GM21529 (cell line): ENCODE results near the gene UTP4.
A peak's percentile ranks its signal among the peaks of the same experiment; 100 is the strongest.

ENCODE experiments used
- ATAC-seq: cut with Tn5 transposase; IDR thresholded peaks from one replicate; pipeline ENCODE4 v1.9.1; 2021; ENCODE audit not compliant: unreplicated experiment

The UTP4 gene

DNA sequence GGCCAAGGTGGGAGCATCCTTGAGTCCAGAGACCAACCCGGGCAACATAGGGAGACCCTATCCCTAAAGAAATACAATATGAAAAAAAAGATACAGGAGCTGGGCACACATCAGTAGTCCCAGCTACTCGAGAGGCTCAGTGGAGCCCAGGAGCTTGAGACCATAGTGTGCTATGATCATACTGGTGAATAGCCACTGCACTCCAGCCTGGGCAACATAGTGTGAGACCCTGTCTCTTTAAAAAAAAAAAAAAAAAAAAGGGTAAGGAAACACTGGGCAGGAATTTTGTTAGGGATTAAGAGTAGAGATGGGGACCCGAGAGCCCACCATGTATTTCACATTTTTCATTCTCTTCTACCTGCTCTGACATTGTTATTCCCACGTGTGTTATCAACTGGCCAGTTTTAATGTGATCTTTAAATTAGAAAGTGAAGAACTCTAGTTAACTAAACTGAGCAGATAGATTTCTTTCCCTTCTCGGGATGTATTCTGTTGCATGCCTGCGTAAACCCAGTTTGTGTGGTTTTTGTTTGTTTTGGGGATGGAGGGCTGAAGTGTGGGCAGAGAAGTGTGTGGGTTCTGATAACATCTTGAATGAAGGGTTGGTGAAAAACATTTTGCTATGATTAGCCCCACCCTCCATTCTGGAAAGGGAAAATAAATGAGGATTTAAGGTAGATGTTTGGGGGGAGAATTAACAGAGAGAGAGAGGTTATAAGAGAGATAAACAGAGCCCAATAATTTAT lies 37.3 kb downstream of the UTP4 start:
- no peak for ATAC-seq

GRCh38 chr16:69171325-69172084 lies 39.1 kb downstream of the UTP4 start:
- ATAC-seq = no peak

GRCh38 chr16:69176033-69176800 lies 43.8 kb downstream of the UTP4 start:
- no peak for ATAC-seq

DNA sequence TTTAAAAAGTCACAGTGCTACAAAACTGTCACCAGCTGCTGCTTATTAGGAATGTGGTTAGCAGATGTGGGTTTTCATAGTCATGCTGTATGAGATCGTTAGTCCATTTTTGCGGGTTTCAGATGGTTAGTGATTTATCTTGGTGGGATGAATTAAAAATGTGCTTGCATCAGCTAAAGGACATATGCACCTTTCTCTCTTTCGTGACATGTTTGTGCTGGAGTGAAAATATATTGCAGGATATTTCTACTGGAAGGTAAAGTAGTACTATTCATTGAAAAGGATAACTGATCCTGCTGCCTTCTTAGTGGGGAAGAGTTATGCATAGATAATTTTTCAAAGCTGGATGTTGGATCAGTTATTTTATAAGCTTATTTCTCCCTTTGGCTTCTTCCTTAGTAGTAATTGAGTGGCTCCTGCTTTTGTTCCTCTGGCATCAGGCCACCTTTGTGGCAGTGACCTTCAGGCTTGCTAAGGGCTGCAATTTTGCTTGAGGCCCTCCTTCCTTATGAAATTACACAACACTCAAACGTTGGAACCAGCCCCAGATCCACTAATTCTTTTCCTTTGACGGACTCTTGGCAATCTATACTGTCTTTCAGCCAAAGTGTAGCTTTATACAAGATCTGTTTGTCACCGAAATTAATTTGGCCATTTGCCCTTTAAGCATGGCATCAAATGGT lies 47.0 kb downstream of the UTP4 start:
- no peak for ATAC-seq

DNA sequence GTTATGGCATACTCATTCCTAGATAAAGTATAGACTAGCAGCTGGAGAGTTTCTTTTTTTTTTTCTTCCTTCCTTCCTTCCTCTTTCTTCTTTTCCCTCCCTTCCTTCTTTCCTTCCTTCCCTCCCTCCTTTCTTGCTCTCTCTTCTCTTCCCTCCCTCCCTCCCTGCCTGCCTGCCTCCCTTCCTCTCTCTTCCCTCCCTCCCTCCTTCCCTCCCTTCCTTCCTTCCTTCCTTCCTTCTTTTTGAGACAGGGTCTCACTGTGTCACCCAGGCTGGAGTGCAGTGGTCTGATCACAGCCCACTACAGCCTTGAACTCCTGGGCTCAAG lies 47.5 kb downstream of the UTP4 start:
- ATAC-seq = no peak

DNA sequence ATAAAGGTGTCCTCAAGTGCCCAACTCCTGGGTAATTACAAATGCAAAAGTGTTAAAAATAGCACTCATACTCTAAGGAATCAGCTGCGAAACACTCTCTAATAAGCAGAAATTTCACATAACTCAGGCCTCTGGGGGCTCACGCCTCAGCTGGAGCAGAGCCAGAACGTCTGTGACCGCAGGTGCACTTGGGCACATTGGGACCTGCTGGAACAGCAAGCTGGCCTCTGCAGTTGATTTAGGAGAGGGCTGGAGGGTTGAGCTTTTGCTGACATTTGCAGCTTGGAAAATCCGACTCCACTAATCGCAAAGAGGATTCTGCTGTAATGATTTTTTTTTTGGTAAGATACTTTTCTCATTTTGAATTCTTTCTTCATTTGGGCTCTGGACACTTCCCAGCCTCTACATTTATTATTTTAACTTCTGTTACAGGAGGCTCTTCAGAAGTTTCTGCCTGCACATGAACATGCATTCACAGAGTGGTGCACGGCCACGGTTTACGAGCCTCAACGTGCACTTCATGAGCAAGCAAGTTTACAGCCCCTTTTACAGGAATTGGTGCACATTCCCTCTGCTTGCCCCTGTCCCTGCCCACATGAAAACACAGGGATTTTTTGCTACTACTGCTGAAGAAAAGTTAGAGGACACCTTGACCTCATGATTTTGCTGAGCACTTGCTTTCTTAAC lies 50.4 kb downstream of the UTP4 start:
- ATAC-seq = no peak

DNA sequence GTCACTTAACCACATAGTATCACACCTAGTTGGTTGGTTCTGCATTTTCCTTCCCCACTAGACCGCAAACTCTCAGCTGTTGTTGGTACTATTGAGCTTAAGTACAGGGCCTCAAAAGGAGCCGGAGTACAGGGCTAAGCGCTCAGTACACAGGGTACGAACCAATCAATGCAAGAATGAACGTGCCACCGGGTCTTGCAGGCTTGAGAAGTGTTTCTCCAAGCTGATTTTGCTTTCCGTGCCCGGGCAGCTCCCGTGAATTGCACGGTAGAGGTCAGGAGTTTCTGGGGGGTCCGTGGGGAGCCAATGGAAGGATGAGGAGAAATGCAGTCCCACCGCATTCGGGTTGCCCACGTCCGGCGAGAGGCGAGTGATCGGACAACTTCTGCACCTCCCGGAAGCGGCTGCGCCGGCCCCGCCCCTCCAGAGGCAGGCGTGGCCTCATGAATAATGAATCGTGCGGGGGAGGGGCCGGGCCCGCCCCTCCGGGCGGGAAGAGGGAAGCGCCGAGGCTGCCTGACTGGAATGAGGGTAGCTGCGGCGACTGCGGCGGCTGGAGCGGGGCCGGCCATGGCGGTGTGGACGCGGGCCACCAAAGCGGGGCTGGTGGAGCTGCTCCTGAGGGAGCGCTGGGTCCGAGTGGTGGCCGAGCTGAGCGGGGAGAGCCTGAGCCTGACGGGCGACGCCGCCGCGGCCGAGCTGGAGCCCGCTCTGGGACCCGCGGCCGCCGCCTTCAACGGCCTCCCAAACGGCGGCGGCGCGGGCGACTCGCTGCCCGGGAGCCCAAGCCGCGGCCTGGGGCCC lies 54.4 kb downstream of the UTP4 start, which contains the start of gene SNTB2:
SNTB2 (plus strand) TSS at position 523 of the 804 bp plus-strand sequence; CDS start at position 526, 3 bp downstream.
- peak; percentile 83 for ATAC-seq

DNA sequence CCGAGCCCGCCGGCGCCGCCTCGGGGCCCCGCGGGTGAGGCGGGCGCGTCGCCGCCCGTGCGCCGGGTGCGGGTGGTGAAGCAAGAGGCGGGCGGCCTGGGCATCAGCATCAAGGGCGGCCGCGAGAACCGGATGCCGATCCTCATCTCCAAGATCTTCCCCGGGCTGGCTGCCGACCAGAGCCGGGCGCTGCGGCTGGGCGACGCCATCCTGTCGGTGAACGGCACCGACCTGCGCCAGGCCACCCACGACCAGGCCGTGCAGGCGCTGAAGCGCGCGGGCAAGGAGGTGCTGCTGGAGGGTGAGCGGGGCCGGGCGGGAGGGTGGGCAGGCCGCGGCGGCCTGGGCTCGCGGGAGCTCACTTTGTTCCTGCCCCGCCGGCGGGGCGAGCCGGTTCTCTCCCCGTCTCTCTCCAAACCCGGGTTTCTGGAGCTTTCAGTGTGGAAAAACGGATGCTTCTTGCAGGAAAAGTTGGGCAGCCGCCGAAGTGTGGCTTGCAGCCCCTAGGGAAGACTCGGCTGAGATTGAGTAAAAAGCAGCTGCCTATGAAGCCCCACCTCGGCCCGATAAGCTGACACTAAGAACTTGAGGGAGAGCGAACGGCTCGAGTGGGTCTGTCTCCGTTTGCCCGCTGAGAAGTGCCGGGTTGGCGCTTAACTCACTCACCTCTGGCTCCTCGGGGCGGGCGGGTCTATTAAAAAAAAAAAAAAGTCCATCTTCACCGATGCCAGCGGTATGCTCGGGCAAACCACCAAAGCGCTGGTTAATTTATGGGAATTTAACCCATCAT lies 55.2 kb downstream of the UTP4 start:
- ATAC-seq = peak; percentile 24

GRCh38 chr16:69188236-69188549 lies 55.7 kb downstream of the UTP4 start:
- ATAC-seq = no peak

- no peak for ATAC-seq
Observed at GRCh38 chr16:69188716-69189115, 56.3 kb downstream of the UTP4 start.

DNA sequence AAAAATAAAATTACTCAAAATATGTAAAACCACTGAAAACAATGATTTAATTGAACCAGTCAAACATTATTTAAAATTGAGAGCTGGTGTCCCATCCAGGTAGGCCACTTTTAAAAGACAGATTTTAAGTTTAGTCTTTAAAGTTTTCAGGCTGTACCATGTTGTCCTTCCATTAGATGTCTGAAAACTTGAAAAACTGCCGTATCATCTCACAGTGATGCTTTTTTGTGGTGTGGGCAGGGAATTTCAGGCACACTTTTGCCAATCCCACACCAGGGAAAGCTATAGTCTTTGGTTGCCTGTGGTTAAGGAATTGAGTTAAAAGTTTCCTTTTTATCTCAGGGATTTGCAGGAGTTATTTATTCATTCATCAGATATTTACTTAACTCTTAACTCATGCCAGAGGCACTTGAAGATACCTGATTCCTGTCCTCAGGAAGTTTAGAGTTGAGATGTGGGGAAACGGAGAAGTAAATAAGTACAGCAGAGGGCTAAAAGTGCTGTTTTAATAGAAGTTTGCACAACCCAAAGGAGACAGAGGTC lies 57.7 kb downstream of the UTP4 start:
- no peak for ATAC-seq

GRCh38 chr16:69190598-69190997 lies 58.1 kb downstream of the UTP4 start:
- no peak for ATAC-seq

GRCh38 chr16:69191136-69191535 lies 58.7 kb downstream of the UTP4 start:
- no peak for ATAC-seq

DNA sequence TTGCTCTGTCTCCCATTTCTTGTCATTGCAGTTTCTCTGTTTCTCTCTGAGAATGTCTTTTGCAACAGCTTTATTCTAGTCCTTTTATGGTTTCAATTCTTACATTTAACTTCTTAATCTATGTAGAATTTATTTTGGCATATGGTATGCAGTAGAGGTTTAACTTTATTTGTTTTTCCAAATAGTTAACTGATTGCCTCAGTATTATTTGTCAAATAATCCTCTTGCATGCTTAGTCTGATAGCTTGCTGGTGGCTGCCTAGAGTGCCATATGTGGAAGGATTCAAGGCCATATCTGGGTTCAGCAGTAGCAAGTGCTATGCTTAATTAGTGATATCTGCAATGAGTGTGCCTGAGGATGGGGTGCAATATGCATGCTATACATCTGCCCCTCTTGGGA lies 61.4 kb downstream of the UTP4 start:
- no peak for ATAC-seq

GRCh38 chr16:69194488-69194887 lies 62.0 kb downstream of the UTP4 start:
- ATAC-seq = no peak

- ATAC-seq = no peak
Observed at GRCh38 chr16:69195369-69196029, 63.0 kb downstream of the UTP4 start.

DNA sequence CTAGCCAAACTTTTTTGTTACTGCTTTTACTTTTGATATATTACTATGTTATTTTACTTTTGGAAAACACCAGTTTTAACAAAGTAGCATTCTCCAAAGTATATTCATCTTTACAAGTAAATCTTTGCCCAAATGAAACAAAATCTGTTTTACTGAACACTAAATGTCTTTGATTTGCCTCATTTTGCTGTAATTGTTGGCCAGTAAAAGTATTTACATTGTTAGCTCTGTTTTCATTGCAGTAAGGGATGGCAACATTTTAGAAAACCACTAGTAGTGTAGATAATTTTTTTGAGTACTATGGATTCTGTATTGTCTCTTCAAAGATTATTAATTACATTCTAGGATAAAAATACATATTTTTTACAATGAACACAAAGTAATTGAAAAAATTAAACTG lies 65.1 kb downstream of the UTP4 start:
- ATAC-seq = no peak

DNA sequence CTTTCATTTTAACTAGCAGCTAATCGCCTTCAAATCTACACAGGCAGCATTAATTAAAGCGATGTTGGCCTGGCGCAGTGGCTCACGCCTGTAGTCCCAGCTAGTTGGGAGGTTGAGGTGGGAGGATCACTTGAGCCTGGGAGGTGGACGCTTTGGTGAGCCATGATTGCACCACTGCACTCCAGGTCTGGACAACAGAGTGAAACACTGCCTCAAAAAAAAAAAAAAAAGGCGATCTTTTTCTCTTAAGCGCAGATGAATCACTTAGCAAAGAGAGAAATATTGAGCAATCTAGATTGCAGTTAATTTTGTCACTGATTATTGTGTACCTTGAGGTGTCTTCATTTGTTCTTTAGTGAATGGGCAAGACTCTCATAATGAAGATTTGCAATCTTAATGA lies 66.9 kb downstream of the UTP4 start:
- ATAC-seq = no peak
